Measurements from ENCODE around the gene AVL9. TPM values are rescaled to one million over a fixed set of nuclear protein-coding genes. Genes with fewer than 3 reads are reported as not detected.
A peak's percentile ranks its signal among the peaks of the same experiment; 100 is the strongest.

Gene AVL9
- total RNA-seq, 1 donor from 2014 or later = 36.8 TPM

- Mint-ChIP-seq H3K27me3 (ENCODE audit: low read depth) (no peaks in the 10 kb centered on the region), H3K9me3 (peaks cover 18% of the 10 kb centered on the region), H3K4me1 (no peaks in the 10 kb centered on the region), H3K27ac (no peak overlapping the region), H3K36me3 (peaks cover 25% of the 10 kb centered on the region), H3K4me3 (no peak overlapping the region)
- TF ChIP-seq, protein P1, sequence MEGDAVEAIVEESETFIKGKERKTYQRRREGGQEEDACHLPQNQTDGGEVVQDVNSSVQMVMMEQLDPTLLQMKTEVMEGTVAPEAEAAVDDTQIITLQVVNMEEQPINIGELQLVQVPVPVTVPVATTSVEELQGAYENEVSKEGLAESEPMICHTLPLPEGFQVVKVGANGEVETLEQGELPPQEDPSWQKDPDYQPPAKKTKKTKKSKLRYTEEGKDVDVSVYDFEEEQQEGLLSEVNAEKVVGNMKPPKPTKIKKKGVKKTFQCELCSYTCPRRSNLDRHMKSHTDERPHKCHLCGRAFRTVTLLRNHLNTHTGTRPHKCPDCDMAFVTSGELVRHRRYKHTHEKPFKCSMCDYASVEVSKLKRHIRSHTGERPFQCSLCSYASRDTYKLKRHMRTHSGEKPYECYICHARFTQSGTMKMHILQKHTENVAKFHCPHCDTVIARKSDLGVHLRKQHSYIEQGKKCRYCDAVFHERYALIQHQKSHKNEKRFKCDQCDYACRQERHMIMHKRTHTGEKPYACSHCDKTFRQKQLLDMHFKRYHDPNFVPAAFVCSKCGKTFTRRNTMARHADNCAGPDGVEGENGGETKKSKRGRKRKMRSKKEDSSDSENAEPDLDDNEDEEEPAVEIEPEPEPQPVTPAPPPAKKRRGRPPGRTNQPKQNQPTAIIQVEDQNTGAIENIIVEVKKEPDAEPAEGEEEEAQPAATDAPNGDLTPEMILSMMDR (IDR thresholded peaks at IDR 0.05; ENCODE audit: unreplicated experiment) = no peak
- DNase-seq (ENCODE audit: low spot score in 2 of 2, unreplicated experiment in 2 of 2) = no peak
Measured at GRCh38 chr7:32525839-32526238, 30.6 kb downstream of the AVL9 start.

GRCh38 chr7:32531402-32531801 lies 36.1 kb downstream of the AVL9 start:
- Mint-ChIP-seq H3K4me1 (peaks cover 3% of the 10 kb centered on the region), H3K27ac (no peak overlapping the region), H3K27me3 (ENCODE audit: low read depth) (no peaks in the 10 kb centered on the region), H3K9me3 (no peaks in the 10 kb centered on the region), H3K36me3 (peaks cover 6% of the 10 kb centered on the region), H3K4me3 (no peak overlapping the region)
- no peak for DNase-seq (ENCODE audit: low spot score in 2 of 2, unreplicated experiment in 2 of 2)
- TF ChIP-seq, protein P1 (IDR thresholded peaks at IDR 0.05; ENCODE audit: unreplicated experiment) = no peak

DNA sequence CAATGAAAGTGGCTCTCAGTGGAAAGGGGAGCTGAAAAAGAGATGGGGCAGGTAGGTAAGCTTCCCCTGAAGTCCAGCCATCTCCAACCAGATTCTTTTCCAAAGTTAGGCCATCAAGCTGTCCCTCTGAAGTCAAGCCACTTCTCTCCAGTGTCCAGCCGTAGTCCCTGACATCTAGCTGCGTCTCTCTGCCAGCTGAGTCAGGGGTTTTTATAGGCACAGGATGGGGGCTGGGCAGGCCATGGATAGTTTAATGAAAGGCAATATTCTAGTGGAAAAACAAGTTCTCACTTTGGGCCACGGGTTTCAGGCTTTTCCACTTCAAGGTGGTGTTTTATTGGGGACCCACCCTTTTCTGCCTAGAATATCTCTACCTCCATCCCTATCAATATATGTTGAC lies 36.8 kb downstream of the AVL9 start:
- H3K4me3 Mint-ChIP-seq = no peak overlapping the region
- no peaks in the 10 kb centered on the region for H3K27me3 Mint-ChIP-seq (ENCODE audit: low read depth)
- H3K27ac Mint-ChIP-seq = no peak overlapping the region
- TF ChIP-seq, protein P1 (IDR thresholded peaks at IDR 0.05; ENCODE audit: unreplicated experiment) = no peak
- H3K36me3 Mint-ChIP-seq = peaks cover 6% of the 10 kb centered on the region
- DNase-seq (ENCODE audit: low spot score in 2 of 2, unreplicated experiment in 2 of 2) = no peak
- no peaks in the 10 kb centered on the region for H3K9me3 Mint-ChIP-seq
- peaks cover 3% of the 10 kb centered on the region for H3K4me1 Mint-ChIP-seq

- no peak for DNase-seq (ENCODE audit: low spot score in 2 of 2, unreplicated experiment in 2 of 2)
- Mint-ChIP-seq H3K4me1 (peaks cover 3% of the 10 kb centered on the region), H3K4me3 (no peak overlapping the region), H3K9me3 (no peaks in the 10 kb centered on the region), H3K36me3 (peaks cover 5% of the 10 kb centered on the region), H3K27me3 (ENCODE audit: low read depth) (no peaks in the 10 kb centered on the region), H3K27ac (no peak overlapping the region)
- TF ChIP-seq, protein P1 (IDR thresholded peaks at IDR 0.05; ENCODE audit: unreplicated experiment) = no peak
Measured at GRCh38 chr7:32532716-32533115, 37.4 kb downstream of the AVL9 start.

DNA sequence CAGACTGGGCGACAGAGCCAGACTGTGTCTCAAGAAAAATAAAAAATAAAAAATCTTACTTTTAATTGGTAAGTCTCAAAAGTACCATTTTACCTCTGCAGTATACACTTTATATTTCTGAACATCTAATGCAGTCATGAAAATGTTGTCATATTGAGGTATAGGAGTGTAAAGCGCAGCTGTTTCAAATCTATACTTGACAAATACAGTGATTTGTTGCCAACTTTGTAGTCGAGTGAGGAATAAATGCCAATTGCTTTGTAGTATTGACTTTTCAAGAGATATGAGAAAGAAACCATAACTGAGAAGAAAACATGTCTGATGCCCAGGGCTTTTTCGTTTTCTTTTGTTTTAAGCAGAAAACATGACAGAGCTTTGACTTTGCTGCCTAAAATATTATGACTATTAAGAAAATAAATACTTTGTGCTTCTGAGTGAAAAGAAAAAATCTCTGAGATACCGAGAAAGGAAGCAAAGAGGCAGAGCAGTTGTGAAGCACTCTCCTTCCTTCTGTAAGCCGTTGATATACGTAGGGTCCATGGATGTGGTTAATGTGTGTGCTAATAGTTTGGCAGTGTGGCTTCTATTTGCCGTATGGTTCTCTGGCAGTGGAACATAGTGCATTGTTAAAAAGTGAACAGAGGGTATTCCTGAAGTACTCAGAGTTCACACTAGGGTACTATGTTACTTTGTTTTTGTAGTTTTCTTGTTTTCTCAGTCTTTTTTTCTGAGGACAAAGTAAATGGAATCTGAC lies 38.2 kb downstream of the AVL9 start:
- DNase-seq (ENCODE audit: low spot score in 2 of 2, unreplicated experiment in 2 of 2) = no peak
- H3K36me3 Mint-ChIP-seq = no peaks in the 10 kb centered on the region
- H3K9me3 Mint-ChIP-seq = no peaks in the 10 kb centered on the region
- no peaks in the 10 kb centered on the region for H3K27me3 Mint-ChIP-seq (ENCODE audit: low read depth)
- H3K4me3 Mint-ChIP-seq = no peak overlapping the region
- TF ChIP-seq, protein P1 (IDR thresholded peaks at IDR 0.05; ENCODE audit: unreplicated experiment) = no peak
- peaks cover 3% of the 10 kb centered on the region for H3K4me1 Mint-ChIP-seq
- H3K27ac Mint-ChIP-seq = peak overlapping the region; percentile 21
